ENCODE data around the gene C16orf96. TPM values are rescaled to one million over a fixed set of nuclear protein-coding genes. Genes with fewer than 3 reads are reported as not detected.
A peak's percentile ranks its signal among the peaks of the same experiment; 100 is the strongest.
"Not testable (repeated sequence)": the region's sequence is repeated elsewhere in the genome, so short reads cannot be mapped to it uniquely, and the experiment has no call there.

Gene C16orf96
- total RNA-seq, 1 donor from 2014 or later: not detected

DNA sequence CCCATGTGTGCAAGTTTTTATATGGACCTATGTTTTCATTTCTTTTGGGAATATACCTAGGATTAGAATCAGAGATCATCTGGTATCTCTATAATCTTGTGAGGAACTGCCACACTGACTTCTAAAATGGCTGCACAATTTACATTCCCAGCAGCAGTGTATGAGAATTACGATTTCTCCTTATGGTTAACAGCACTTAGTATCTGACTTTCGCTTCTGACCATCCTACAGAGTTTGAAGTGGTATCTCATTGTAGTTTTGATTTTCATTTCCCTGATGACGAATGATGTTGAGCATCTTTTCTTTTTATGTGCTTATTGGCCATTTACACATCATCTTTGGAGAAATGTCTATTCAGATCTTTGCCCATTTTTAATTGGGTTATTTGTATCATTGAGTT, 10.0 kb downstream of the C16orf96 start:
- DNase-seq: no peak

DNA sequence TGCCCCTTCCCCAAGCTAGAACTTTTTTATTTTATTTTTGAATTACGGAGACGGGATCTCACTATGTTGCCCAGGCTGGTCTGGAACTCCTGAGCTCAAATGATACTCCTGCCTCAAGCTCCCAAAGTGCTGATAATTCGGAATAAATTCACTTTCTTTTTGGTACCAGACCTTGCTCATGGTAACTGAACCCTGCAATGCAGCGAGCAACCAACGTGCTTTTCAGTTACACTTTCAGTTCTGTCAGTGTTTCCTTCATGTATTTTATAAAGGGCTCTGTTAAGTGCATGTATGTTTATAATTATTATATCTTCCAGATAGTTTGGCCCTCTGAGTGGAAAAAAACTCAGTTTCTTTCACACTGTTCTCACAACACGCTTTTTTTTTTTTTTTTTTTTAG, 13.9 kb downstream of the C16orf96 start:
- no peak for DNase-seq

GRCh38 chr16:4570688-4571321, 14.7 kb downstream of the C16orf96 start:
- no peak for DNase-seq

GRCh38 chr16:4572715-4573114, 16.6 kb downstream of the C16orf96 start:
- peak; percentile 58 for DNase-seq

GRCh38 chr16:4573926-4574325, 17.8 kb downstream of the C16orf96 start:
- DNase-seq: not testable (repeated sequence)

DNA sequence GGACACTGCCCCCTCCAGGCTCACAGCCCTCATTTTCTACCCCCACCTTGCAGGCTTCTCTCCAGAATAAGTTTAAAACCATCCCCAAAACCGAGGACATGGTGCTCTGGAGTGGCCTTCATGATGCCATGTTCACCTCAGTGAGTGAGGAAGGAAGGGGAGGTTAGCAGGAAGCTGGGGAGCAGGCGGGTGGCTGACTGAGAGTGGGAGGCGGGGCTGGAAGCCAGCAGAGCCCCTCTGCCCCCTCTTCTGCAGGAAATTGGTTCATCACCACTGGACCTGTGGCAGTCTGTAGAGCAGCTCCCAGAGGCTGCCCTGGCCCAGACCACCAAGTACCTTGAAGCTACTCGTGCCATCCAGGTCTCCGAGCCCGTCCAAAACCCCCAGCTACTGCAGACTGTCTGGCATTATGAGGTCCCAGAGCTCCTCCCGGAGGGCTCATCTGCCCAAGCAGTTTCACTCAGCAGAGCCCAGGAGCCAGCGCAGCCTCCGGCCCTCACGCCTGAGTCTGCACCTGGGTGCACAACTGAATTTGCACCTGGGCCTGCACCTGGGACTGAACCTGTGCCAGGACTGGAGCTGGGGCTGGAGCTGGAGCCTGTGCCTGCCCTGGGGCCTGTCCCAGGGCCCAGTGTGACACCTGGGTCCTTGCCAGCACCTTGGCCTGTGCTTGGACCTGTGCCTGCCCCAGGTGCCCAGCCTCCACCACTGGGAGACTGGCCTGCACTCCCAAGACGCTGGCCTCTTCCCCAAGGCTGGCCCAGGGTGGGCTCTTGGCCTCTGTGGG, 19.0 kb downstream of the C16orf96 start:
- DNase-seq: no peak

- DNase-seq: no peak
These were observed 19.9 kb downstream of the C16orf96 start for GRCh38 chr16:4576008-4576407.

- DNase-seq: no peak
These were observed 22.9 kb downstream of the C16orf96 start for GRCh38 chr16:4578961-4579530.

DNA sequence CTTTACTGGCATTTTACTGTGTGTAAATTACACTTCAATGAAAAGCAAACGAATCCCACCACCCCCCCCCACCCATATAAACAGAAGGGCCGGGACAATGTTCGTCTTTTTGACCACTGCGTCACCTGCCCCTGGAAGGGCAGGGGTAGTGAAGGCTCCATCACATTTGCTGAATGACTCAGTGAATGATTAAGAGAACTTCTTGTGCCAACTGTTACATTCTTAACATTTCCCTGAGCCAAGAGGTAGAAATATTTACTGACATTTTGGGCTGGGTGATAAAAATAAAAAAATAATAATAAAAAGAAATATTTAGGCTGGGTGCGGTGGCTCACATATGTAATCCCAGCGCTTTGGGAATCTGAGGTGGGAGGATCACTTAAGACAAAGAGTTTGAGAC, 24.1 kb downstream of the C16orf96 start:
- DNase-seq: no peak

DNA sequence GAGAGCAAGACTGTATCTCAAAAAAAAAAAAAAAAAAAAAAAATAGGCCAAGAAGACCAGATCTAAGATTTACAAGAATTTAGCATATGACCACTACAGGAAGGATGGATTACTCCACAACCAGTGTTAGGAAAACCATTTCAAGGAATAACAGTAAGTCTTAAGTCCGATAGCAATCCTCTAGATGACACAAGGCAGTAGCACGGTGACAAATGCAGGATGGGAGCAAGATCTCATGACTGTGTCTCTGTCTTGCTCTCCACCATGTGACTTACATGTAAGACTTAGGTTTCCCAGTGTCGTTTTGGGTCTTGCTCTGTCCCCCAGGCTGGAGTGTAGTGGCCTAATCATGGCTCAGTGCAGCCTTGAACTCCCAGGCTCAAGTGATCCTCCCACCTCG, 27.8 kb downstream of the C16orf96 start:
- no peak for DNase-seq

GRCh38 chr16:4586291-4586690, 30.2 kb downstream of the C16orf96 start:
- no peak for DNase-seq

DNA sequence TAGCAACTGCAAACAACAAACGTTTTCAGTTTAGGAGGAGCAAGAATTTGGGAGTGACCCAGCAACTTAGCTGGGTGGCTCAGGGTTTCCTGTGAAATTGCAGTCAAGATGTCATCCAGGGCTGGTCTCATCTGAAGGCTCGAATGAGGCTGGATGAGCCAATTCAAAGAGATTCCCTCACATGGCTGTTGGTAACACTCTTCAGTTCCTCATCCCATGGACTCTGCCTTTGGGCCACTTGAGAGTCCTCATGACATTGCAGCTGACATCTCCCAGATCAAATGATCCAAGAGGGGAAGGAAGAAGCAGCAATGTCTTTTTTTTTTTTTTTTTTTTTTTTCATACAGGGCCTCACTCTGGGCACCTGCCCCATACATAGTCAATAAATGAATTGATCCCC, 32.2 kb downstream of the C16orf96 start:
- no peak for DNase-seq

DNA sequence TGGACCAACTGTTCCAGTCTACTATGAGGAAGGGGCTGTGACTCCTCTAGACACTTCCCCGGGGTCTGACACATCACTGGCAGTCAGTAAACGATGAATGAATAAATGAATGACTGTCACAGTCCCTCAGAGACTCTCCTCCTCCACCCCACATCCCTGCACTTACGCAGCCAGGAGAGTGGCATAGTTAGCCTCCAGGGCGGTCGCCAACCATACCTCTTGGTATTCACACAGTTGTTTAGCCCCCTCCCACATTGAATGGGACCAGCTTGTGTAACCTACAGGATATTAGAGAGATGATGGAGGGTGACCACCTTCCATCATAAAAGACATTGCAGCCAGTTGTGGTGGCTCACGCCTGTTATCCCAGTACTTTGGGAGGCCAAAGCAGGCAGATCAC, 32.8 kb downstream of the C16orf96 start:
- DNase-seq: no peak

GRCh38 chr16:4591191-4591590, 35.1 kb downstream of the C16orf96 start:
- no peak for DNase-seq

- no peak for DNase-seq
These were observed 35.7 kb downstream of the C16orf96 start for GRCh38 chr16:4591706-4592470.

- no peak for DNase-seq
These were observed 36.9 kb downstream of the C16orf96 start for GRCh38 chr16:4593086-4593485.

DNA sequence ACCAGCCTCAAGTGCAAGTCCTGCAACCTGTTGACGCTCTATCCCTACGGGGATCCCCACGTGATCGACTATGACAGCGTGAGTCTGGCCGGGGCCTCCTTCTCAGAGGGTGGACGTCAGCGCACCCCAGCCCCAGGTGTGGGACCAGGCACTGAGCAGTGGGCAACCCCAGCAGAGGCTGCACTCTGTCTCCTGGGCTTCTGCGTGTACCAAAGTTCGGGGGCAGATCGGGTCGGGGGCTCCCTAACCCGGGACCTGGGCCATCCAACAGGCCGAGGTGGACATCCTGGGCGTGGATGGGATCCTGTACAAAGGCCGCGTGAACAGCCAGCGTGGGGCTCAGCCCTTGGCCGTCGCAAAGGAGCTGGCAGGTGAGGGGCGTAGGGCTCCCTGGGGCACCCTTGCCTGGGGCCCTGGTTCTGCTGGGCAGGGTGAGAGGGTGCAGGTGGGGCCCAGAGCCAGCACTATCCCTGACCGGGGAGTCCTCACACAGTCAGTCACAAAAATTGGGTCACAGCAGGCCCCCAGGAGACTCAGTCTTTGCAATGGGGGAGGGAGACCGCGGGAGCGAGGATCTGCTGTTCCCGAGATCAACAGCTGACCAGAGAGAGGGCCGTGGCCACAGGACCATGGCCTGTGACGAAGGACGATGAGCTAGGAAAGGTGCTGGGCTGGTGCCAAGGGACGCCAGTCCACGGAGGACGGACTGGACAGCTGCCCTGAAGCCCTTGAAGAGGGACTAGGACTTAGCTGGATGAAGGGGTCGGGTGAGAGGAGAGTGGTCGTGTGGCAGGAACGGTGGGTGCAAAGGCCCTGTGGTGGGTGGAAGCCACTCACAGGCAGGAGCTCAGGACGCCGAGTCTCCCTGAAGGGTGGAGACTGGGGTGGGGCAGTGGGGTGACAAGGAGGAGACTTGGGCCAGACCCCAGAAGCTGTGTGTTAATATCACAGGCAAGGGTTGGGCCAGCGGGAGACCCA, 38.6 kb downstream of the C16orf96 start:
- no peak for DNase-seq

GRCh38 chr16:4597174-4597573, 41.0 kb downstream of the C16orf96 start:
- DNase-seq: no peak

- DNase-seq: no peak
These were observed 42.9 kb downstream of the C16orf96 start for GRCh38 chr16:4599037-4599436.

DNA sequence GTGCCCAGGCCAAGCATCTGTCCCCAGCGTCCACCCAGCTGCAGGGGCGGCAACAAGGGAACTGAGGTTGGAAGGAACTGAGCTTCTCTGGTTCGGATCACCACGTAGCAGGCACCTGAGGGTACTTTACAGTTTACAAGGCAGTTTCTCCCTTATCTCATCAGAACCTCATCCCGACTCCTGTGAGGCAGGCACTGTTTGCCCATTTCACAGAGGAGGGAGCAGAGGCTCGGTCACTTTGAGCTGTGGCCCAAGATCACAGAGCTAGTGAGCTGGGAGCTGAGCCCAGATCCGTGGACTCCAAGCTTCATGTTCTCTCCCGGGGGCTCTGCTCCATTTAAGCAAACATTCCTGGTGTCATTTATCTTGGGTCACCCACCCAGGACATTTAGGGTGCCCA, 43.4 kb downstream of the C16orf96 start:
- no peak for DNase-seq

- no peak for DNase-seq
These were observed 45.1 kb downstream of the C16orf96 start for GRCh38 chr16:4601036-4601863.
